PC-9 (cell line): Measurements from ENCODE around the gene NFATC1. TPM values are rescaled to one million over a fixed set of nuclear protein-coding genes. Genes with fewer than 3 reads are reported as not detected.

Experiments used
- BruUV-seq: library from RNA; stranded (reverse); fragments of 400-500 nt; replicated peaks from 2 replicates; lab custom pipeline; 2021; lab: Mats Ljungman, UMichigan
- CTCF ChIA-PET: fragments of 300-600 bp; sonication (Branson Sonifier 250); formaldehyde crosslinking; loops from one replicate; lab custom pipeline; 2022; ENCODE audit warnings: antibody characterized with exemption; lab: Charles Lee
- POLR2A ChIA-PET: fragments of 300-600 bp; sonication (Branson Sonifier 250); formaldehyde crosslinking; loops from one replicate; lab custom pipeline; 2022; ENCODE audit warnings: antibody characterized with exemption; ENCODE audit not compliant: unreplicated experiment; lab: Charles Lee
- DNase-seq, 2 experiments: peaks; one replicate each; pipeline versions ENCODE4 v3.0.0 to v3.0.0-alpha.2; 2015 to 2022; ENCODE audit warnings: mixed read lengths in 1 of 2
- H2AFZ ChIP-seq: fragments of 200-600 bp; sonication (generic); 2 replicates; pipeline ENCODE4 v1.8.1; 2017; ENCODE audit warnings: antibody characterized with exemption
- H3F3A ChIP-seq: fragments of 200-600 bp; sonication (generic); 2 replicates; pipeline ENCODE4 v1.8.1; 2017; ENCODE audit warnings: antibody characterized with exemption, mild to moderate bottlenecking, low read depth; ENCODE audit not compliant: insufficient read depth
- H3K27ac ChIP-seq: fragments of 200-600 bp; sonication (generic); 2 replicates; pipeline ENCODE4 v1.6.1; 2016; ENCODE audit warnings: mixed run types
- H3K27me3 ChIP-seq: fragments of 200-600 bp; sonication (generic); 2 replicates; pipeline ENCODE4 v1.6.1; 2016; ENCODE audit warnings: low read depth, mixed run types; ENCODE audit not compliant: insufficient read depth
- H3K36me3 ChIP-seq: fragments of 200-600 bp; sonication (generic); 2 replicates; pipeline ENCODE4 v1.6.1; 2016; ENCODE audit warnings: low read depth, mixed run types
- H3K4me1 ChIP-seq: fragments of 200-600 bp; sonication (generic); replicated peaks from 2 replicates; pipeline ENCODE4 v1.6.1; 2016; ENCODE audit warnings: mixed run types; ENCODE audit not compliant: insufficient read depth
- H3K4me2 ChIP-seq: fragments of 200-600 bp; sonication (generic); 2 replicates; pipeline ENCODE4 v1.6.1; 2017; ENCODE audit warnings: mixed run types
- H3K4me3 ChIP-seq: fragments of 200-600 bp; sonication (generic); 2 replicates; pipeline ENCODE4 v1.6.1; 2016; ENCODE audit warnings: mixed run types
- H3K79me2 ChIP-seq: fragments of 200-600 bp; sonication (generic); 2 replicates; pipeline ENCODE4 v1.6.1; 2017; ENCODE audit warnings: low read depth, mixed run types
- H3K9me2 ChIP-seq: fragments of 200-600 bp; sonication (generic); 2 replicates; pipeline ENCODE4 v1.8.1; 2017; ENCODE audit warnings: mild to moderate bottlenecking; ENCODE audit not compliant: insufficient read depth
- H3K9me3 ChIP-seq: fragments of 200-600 bp; sonication (generic); 2 replicates; pipeline ENCODE4 v1.8.1; 2016; ENCODE audit warnings: low read depth; ENCODE audit not compliant: insufficient read depth
- H4K20me1 ChIP-seq: fragments of 200-600 bp; sonication (generic); 2 replicates; pipeline ENCODE4 v1.8.1; 2017; ENCODE audit not compliant: insufficient read depth
- CTCF ChIP-seq: fragments of 200-600 bp; sonication (generic); conservative IDR thresholded peaks from 2 replicates; pipeline ENCODE4 v1.6.1; 2017; ENCODE audit warnings: mixed run types, antibody characterized with exemption, mild to moderate bottlenecking, moderate library complexity
- EZH2 ChIP-seq: fragments of 200-600 bp; sonication (generic); IDR thresholded peaks from 2 replicates; pipeline ENCODE4 v1.8.0; 2017; ENCODE audit warnings: antibody characterized with exemption, low read depth
- intact Hi-C: fragments of 100-400 bp; cut with micrococcal nuclease; formaldehyde crosslinking; loops from one replicate; pipeline ENCODE4 v1.10.0; 2022; ENCODE audit not compliant: unreplicated experiment
- total RNA-seq: library from RNA; stranded (reverse); gene quantifications from 2 replicates; pipeline ENCODE4 v1.2.3, GENCODE V29; 2021

The NFATC1 gene
- total RNA-seq, 1 experiment from 2014 or later = 2.6 TPM

DNA sequence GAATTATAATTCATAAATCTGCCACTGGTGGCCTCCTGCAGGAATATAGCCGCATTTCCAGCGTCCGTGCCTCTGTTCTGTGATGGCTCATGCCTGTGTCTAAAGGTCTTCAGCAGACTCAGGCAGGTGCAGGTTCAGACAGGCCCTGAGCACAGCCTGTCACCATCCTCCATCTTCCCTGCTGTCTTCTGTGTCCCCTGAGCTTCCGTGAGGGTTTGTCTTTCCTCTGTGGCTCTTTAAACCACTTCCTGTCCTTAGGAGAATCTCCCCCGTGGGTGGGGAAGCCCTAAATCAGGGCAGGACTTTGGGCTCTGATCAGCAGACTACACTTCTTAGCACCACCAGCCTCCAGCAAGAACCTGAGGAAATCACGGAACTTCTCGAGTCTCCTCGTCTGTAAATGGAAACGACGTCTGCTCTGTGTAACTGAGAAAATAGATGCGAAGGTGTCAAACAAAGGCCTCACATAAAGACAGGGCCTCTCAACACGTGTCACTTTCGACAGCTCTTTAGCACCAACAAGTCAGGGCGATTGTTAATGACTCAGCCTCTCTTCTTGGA is 24.1 kb upstream of the NFATC1 start:
- Histone ChIP-seq H3F3A (no peaks in the 10 kb centered on the region), H3K79me2 (no peaks in the 10 kb centered on the region), H3K4me3 (no peak overlapping the region), H3K9me3 (no peaks in the 10 kb centered on the region), H4K20me1 (no peaks in the 10 kb centered on the region), H3K27me3 (no peaks in the 10 kb centered on the region), H3K36me3 (no peaks in the 10 kb centered on the region), H3K4me1 (no peaks in the 10 kb centered on the region), H3K9me2 (no peaks in the 10 kb centered on the region), H3K27ac (no peak overlapping the region), H2AFZ (no peak overlapping the region), H3K4me2 (no peak overlapping the region)
- POLR2A ChIA-PET = no interaction called here
- CTCF ChIA-PET = no interaction called here
- no peak for TF ChIP-seq CTCF
- no peak for TF ChIP-seq EZH2
- intact Hi-C loops = no loop called here
- DNase-seq = no peak
- no TSS peak for BruUV-seq

DNA sequence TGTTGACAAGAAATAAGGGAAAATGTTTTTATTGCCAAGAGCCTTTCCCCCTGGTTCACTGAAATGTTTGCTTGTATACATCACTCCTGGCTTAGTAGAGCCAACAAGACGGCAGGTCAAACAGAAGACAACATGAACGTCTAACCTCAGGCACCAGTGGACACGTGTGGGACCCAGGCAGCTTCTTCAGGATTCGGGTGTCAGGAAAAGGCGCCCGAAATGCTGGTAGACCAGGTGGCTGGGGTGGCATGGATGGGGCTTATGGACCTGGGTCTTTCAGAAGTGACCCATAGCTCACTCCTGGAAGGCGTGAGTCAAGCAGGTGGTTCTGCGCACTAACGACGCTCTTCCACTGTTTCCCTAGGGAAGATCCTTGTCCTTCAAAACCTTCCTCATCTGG is 23.3 kb upstream of the NFATC1 start:
- POLR2A ChIA-PET = no interaction called here
- BruUV-seq = no TSS peak
- H3K27me3 ChIP-seq = no peaks in the 10 kb centered on the region
- no peak overlapping the region for H2AFZ ChIP-seq
- no peak overlapping the region for H3K4me2 ChIP-seq
- no peaks in the 10 kb centered on the region for H3K4me1 ChIP-seq
- intact Hi-C loops = no loop called here
- no peak for DNase-seq
- H3K27ac ChIP-seq = no peak overlapping the region
- H3K79me2 ChIP-seq = no peaks in the 10 kb centered on the region
- H3F3A ChIP-seq = no peaks in the 10 kb centered on the region
- no peaks in the 10 kb centered on the region for H3K9me2 ChIP-seq
- H3K4me3 ChIP-seq = no peak overlapping the region
- no peaks in the 10 kb centered on the region for H3K36me3 ChIP-seq
- no peaks in the 10 kb centered on the region for H3K9me3 ChIP-seq
- no peak for TF ChIP-seq CTCF
- no peak for TF ChIP-seq EZH2
- CTCF ChIA-PET = no interaction called here
- H4K20me1 ChIP-seq = no peaks in the 10 kb centered on the region

DNA sequence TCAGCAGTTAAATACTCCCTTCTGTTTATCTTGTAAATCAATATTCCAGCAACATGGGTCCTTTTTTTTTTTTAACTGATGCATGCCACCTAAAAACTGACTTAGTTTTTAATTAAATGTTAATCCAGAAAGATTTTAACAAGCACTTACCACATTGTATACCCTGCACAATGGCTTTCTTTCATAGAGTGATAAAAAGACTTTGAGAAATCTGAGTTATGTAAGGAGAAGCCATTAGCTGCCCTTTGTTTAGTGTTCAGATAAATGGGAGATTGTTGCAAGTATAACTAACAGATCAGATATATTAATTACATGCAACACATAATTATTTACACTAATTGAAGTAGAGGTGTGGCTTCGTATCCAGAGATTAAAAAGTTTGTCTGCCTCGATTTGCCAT is 22.7 kb upstream of the NFATC1 start:
- CTCF ChIA-PET = no interaction called here
- Histone ChIP-seq H3K79me2 (no peaks in the 10 kb centered on the region), H3K36me3 (no peaks in the 10 kb centered on the region), H2AFZ (no peak overlapping the region), H3K9me3 (no peaks in the 10 kb centered on the region), H3K4me2 (no peak overlapping the region), H3K4me3 (no peak overlapping the region), H3K4me1 (no peaks in the 10 kb centered on the region), H3F3A (no peaks in the 10 kb centered on the region), H3K27me3 (no peaks in the 10 kb centered on the region), H3K27ac (no peak overlapping the region), H3K9me2 (no peaks in the 10 kb centered on the region), H4K20me1 (no peaks in the 10 kb centered on the region)
- BruUV-seq = no TSS peak
- no peak for DNase-seq
- TF ChIP-seq EZH2 (no peak), CTCF (no peak)
- POLR2A ChIA-PET = no interaction called here
- intact Hi-C loops = no loop called here
